Putamen (tissue), 1 donor: ENCODE results near the gene SLC9B2.

Experiments
- DNase-seq: peaks from one replicate; pipeline ENCODE4 v3.0.0-alpha.2; 2016; ENCODE audit warnings: low spot score

The SLC9B2 gene

GRCh38 chr4:103075894-103076746 is 441 bp downstream of the SLC9B2 start:
- peak; percentile 48 for DNase-seq

GRCh38 chr4:103075435-103075893 is 1.1 kb downstream of the SLC9B2 start:
- no peak for DNase-seq

GRCh38 chr4:103074744-103075434 is 1.7 kb downstream of the SLC9B2 start:
- no peak for DNase-seq

GRCh38 chr4:103073792-103074438 is 2.6 kb downstream of the SLC9B2 start:
- DNase-seq, result no peak

GRCh38 chr4:103067841-103068547 is 8.6 kb downstream of the SLC9B2 start:
- DNase-seq, result no peak

- no peak for DNase-seq
These were observed 16.0 kb downstream of the SLC9B2 start for GRCh38 chr4:103060453-103061148.

- DNase-seq, result no peak
These were observed 22.5 kb downstream of the SLC9B2 start for GRCh38 chr4:103054030-103054429.

GRCh38 chr4:103052779-103053178 is 23.8 kb downstream of the SLC9B2 start:
- no peak for DNase-seq

- no peak for DNase-seq
These were observed 24.4 kb downstream of the SLC9B2 start for GRCh38 chr4:103052145-103052544.

GRCh38 chr4:103050736-103051436 is 25.7 kb downstream of the SLC9B2 start:
- no peak for DNase-seq

GRCh38 chr4:103046416-103047290 is 29.9 kb downstream of the SLC9B2 start:
- peak; percentile 16 for DNase-seq

- no peak for DNase-seq
These were observed 32.4 kb downstream of the SLC9B2 start for GRCh38 chr4:103044183-103044582.

- DNase-seq, result no peak
These were observed 40.4 kb downstream of the SLC9B2 start for GRCh38 chr4:103036169-103036568.

GRCh38 chr4:103032574-103032973 is 44.0 kb downstream of the SLC9B2 start:
- no peak for DNase-seq

GRCh38 chr4:103030791-103031190 is 45.8 kb downstream of the SLC9B2 start:
- no peak for DNase-seq

GRCh38 chr4:103029300-103029699 is 47.3 kb downstream of the SLC9B2 start:
- DNase-seq, result no peak

- DNase-seq, result no peak
These were observed 49.7 kb downstream of the SLC9B2 start for GRCh38 chr4:103026868-103027267.

GRCh38 chr4:103024996-103025395 is 51.6 kb downstream of the SLC9B2 start:
- no peak for DNase-seq

- no peak for DNase-seq
These were observed 55.4 kb downstream of the SLC9B2 start for GRCh38 chr4:103021120-103021519.
